Natural killer cell (primary cell): Measurements from ENCODE around the gene NSFL1C. TPM values are rescaled to one million over a fixed set of nuclear protein-coding genes. Genes with fewer than 3 reads are reported as not detected.

ENCODE experiments used
- ATAC-seq, 3 donors: fragments of 150-1000 bp in 2 of 3; fragments of 200-7000 bp in 1 of 3; cut with Tn5 transposase; 1 replicate in 1 of 3; 2 replicates in 2 of 3; pipeline ENCODE4 v1.10.0; 2021; ENCODE audit warnings: mild to moderate bottlenecking in 2 of 3, moderate library complexity in 2 of 3
- DNase-seq, 2 donors: peaks; one replicate each; pipeline versions ENCODE4 v3.0.0 to v3.0.0-alpha.2; 2013 to 2021; ENCODE audit warnings: mixed read lengths in 1 of 2
- H3K27ac ChIP-seq: one replicate; pipeline ENCODE4 v1.5.1; 2013; ENCODE audit warnings: mild to moderate bottlenecking, low read length
- H3K27me3 ChIP-seq: one replicate; pipeline ENCODE4 v1.6.1; 2013; ENCODE audit warnings: low read length; ENCODE audit not compliant: control insufficient read depth, insufficient read depth
- H3K36me3 ChIP-seq: one replicate; pipeline ENCODE4 v1.6.1; 2013; ENCODE audit warnings: low read length; ENCODE audit not compliant: control insufficient read depth, insufficient read depth
- H3K4me1 ChIP-seq: one replicate; pipeline ENCODE4 v1.6.1; 2013; ENCODE audit warnings: low read length; ENCODE audit not compliant: control insufficient read depth, insufficient read depth
- H3K4me3 ChIP-seq: one replicate; pipeline ENCODE4 v1.5.1; 2013; ENCODE audit warnings: low read length
- H3K9me3 ChIP-seq: one replicate; pipeline ENCODE4 v1.6.1; 2013; ENCODE audit warnings: low read length; ENCODE audit not compliant: control insufficient read depth, insufficient read depth
- H3K27ac Mint-ChIP-seq, 2 donors: one replicate each; pipeline ENCODE4 v1.8.0; 2022; ENCODE audit warnings: mild to moderate bottlenecking in 2 of 2, mixed read lengths in 2 of 2, moderate library complexity in 1 of 2
- H3K27me3 Mint-ChIP-seq, 2 donors: one replicate each; pipeline ENCODE4 v1.8.0; 2022; ENCODE audit warnings: low read depth in 2 of 2, mixed read lengths in 2 of 2
- H3K36me3 Mint-ChIP-seq: one replicate; pipeline ENCODE4 v1.8.0; 2022; ENCODE audit warnings: mixed read lengths
- H3K4me1 Mint-ChIP-seq, 2 donors: one replicate each; pipeline ENCODE4 v1.8.0; 2022; ENCODE audit warnings: mixed read lengths in 2 of 2
- H3K4me3 Mint-ChIP-seq: one replicate; pipeline ENCODE4 v1.8.0; 2022; ENCODE audit warnings: mild to moderate bottlenecking, moderate library complexity, mixed read lengths
- H3K9me3 Mint-ChIP-seq, 2 donors: one replicate each; pipeline ENCODE4 v1.8.0; 2022; ENCODE audit warnings: mixed read lengths in 2 of 2
- WGBS: methylation state at CpG from one replicate; pipeline ENCODE4 v1.1.7; 2013; ENCODE audit warnings: missing lambda C conversion rate; ENCODE audit not compliant: insufficient coverage; 5-methylcytosine and 5-hydroxymethylcytosine counted together
- intact Hi-C: fragments of 100-400 bp; cut with micrococcal nuclease; formaldehyde crosslinking; loops from one replicate; pipeline ENCODE4 v1.14.2; 2022
- total RNA-seq, 4 donors: library from RNA; stranded (reverse); fragments of 120-200 nt in 1 of 4; gene quantifications; one replicate each; pipeline versions ENCODE4 v1.2.3 to v1.2.4, GENCODE V29; 2013 to 2022
- TF ChIP-seq, protein P1 (sequence below): fragments of 200-600 bp; IDR thresholded peaks from one replicate; pipeline ENCODE4 v1.8.0; 2022; ENCODE audit warnings: antibody characterized with exemption

Gene NSFL1C
- total RNA-seq, 3 donors from 2014 or later (not counting 1 experiment from before 2014, with no cell fraction given), result 53.9 to 69.0 (median 66.2) TPM

DNA sequence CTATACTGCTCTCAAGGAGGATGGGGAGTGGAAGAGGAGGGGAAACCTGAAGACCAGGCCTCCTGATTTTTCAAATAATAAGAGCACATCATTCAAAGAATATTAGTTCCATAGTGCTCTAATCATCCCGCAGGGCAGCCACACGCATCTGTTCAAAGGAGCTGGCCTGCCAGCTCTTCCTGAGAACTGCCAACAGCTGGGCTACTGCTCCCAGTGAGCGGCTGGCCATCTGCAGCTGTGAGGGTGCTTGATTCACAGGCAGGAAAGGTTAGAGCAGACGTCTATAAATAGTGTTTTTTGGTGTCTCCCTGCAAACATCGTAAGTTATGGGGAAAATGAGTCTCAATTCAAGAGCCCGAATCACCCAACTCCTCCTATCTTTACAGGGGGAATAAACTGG lies 17.3 kb downstream of the NSFL1C start:
- Histone ChIP-seq H3K27ac (no peak overlapping the region), H3K27me3 (no peaks in the 10 kb centered on the region), H3K9me3 (no peaks in the 10 kb centered on the region), H3K4me3 (no peak overlapping the region), H3K4me1 (no peaks in the 10 kb centered on the region), H3K36me3 (peaks cover 97% of the 10 kb centered on the region)
- Mint-ChIP-seq H3K4me3 (no peak overlapping the region), H3K27ac (no peak overlapping the region), H3K36me3 (peaks cover 42% of the 10 kb centered on the region), H3K27me3 (no peaks in the 10 kb centered on the region), H3K4me1 (no peaks in the 10 kb centered on the region), H3K9me3 (no peaks in the 10 kb centered on the region)
- 100% methylated on average over 5 of the region's 6 CpGs for WGBS
- TF ChIP-seq, protein P1, sequence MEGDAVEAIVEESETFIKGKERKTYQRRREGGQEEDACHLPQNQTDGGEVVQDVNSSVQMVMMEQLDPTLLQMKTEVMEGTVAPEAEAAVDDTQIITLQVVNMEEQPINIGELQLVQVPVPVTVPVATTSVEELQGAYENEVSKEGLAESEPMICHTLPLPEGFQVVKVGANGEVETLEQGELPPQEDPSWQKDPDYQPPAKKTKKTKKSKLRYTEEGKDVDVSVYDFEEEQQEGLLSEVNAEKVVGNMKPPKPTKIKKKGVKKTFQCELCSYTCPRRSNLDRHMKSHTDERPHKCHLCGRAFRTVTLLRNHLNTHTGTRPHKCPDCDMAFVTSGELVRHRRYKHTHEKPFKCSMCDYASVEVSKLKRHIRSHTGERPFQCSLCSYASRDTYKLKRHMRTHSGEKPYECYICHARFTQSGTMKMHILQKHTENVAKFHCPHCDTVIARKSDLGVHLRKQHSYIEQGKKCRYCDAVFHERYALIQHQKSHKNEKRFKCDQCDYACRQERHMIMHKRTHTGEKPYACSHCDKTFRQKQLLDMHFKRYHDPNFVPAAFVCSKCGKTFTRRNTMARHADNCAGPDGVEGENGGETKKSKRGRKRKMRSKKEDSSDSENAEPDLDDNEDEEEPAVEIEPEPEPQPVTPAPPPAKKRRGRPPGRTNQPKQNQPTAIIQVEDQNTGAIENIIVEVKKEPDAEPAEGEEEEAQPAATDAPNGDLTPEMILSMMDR, result no peak
- ATAC-seq (no peak), DNase-seq (no peak)
- intact Hi-C loops, result no loop called here

DNA sequence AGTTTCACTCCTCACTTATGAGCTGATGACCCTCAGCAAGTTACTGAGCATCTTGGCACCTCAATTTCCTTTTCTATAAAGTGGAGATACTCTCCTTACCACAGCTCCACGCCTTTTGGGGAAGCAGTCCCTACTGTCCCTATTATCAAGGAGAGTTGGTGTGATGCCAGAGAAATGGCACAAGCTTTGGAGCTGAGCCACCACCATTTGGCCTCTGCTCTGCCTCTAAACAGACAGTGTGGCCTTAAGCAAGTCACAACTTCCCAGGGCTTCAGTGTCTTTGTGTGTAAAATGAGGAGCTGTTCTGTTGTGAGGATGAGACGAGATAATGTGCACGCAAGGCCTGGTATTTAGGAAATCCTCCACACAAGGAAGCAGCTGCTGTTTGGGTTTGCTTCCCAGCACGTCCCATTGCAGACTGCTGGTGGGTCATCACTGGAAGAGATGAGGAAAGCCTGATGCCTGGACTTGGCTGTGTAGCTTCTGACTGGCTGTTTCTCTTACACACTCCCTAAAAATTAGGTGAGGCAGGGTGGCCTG lies 18.5 kb downstream of the NSFL1C start:
- H3K27ac Mint-ChIP-seq, result no peak overlapping the region
- no peak for DNase-seq
- H3K36me3 ChIP-seq, result peaks cover 97% of the 10 kb centered on the region
- ATAC-seq, result no peak
- no peaks in the 10 kb centered on the region for H3K9me3 ChIP-seq
- 96% methylated on average over 4 of the region's 4 CpGs for WGBS
- H3K4me3 ChIP-seq, result no peak overlapping the region
- H3K27me3 Mint-ChIP-seq, result no peaks in the 10 kb centered on the region
- TF ChIP-seq, protein P1, result no peak
- H3K9me3 Mint-ChIP-seq, result no peaks in the 10 kb centered on the region
- H3K27ac ChIP-seq, result no peak overlapping the region
- intact Hi-C loops, result no loop called here
- no peak overlapping the region for H3K4me3 Mint-ChIP-seq
- no peaks in the 10 kb centered on the region for H3K4me1 ChIP-seq
- no peaks in the 10 kb centered on the region for H3K4me1 Mint-ChIP-seq
- peaks cover 44% of the 10 kb centered on the region for H3K36me3 Mint-ChIP-seq
- no peaks in the 10 kb centered on the region for H3K27me3 ChIP-seq

DNA sequence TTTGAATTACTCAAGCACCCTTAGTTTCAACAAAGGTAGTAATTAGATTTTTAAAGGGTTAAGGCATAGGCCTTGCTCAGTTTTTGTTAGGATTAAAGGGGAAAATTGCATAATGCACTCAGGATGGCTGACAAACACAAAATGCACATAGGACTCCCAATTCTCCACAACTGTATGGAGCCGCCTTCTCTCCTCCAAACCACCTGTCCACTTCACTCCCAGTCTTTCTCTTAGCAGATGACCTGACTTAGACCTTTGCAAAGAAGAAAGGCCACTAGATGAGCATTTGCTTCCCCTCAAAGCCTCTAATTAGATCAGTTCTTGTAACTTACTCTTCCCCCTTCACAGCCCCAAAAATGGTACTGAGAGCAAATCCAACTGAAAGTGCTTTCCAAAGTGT lies 20.1 kb downstream of the NSFL1C start:
- intact Hi-C loops, result no loop called here
- no peak overlapping the region for H3K27ac Mint-ChIP-seq
- Histone ChIP-seq H3K36me3 (peaks cover 96% of the 10 kb centered on the region), H3K27ac (no peak overlapping the region), H3K4me3 (no peak overlapping the region), H3K9me3 (no peaks in the 10 kb centered on the region), H3K27me3 (no peaks in the 10 kb centered on the region), H3K4me1 (no peaks in the 10 kb centered on the region)
- TF ChIP-seq, protein P1, result no peak
- ATAC-seq, result no peak
- WGBS, result 94% methylated on average over 1 of the region's 1 CpG
- no peaks in the 10 kb centered on the region for H3K9me3 Mint-ChIP-seq
- H3K36me3 Mint-ChIP-seq, result peaks cover 42% of the 10 kb centered on the region
- H3K4me3 Mint-ChIP-seq, result no peak overlapping the region
- no peak for DNase-seq
- no peaks in the 10 kb centered on the region for H3K27me3 Mint-ChIP-seq
- H3K4me1 Mint-ChIP-seq, result no peaks in the 10 kb centered on the region

- Mint-ChIP-seq H3K9me3 (no peaks in the 10 kb centered on the region), H3K4me1 (peaks cover 0 to 8% of the 10 kb centered on the region in 2 donors), H3K27me3 (no peaks in the 10 kb centered on the region), H3K4me3 (no peak overlapping the region), H3K36me3 (peaks cover 42% of the 10 kb centered on the region), H3K27ac (no peak overlapping the region)
- intact Hi-C loops, result no loop called here
- H3K36me3 ChIP-seq, result peaks cover 64% of the 10 kb centered on the region
- DNase-seq (no peak), ATAC-seq (no peak)
- TF ChIP-seq, protein P1, result no peak
- H3K27me3 ChIP-seq, result no peaks in the 10 kb centered on the region
- no peak overlapping the region for H3K4me3 ChIP-seq
- no peaks in the 10 kb centered on the region for H3K4me1 ChIP-seq
- 65% methylated on average over 4 of the region's 5 CpGs for WGBS
- no peak overlapping the region for H3K27ac ChIP-seq
- no peaks in the 10 kb centered on the region for H3K9me3 ChIP-seq
Observed at GRCh38 chr20:1443085-1443484, 23.6 kb downstream of the NSFL1C start.
